K562 treated with DMSO at 1 percent for 4 hours (cell line): ENCODE data around the gene SPNS1. TPM values are rescaled to one million over a fixed set of nuclear protein-coding genes. Genes with fewer than 3 reads are reported as not detected.

Source experiments
- total RNA-seq: library from RNA; unstranded; fragments of 300-600 nt; gene quantifications from 2 replicates; pipeline ENCODE4 v1.2.3, GENCODE V29; 2022; ENCODE audit not compliant: insufficient read depth

The SPNS1 gene, protein sequence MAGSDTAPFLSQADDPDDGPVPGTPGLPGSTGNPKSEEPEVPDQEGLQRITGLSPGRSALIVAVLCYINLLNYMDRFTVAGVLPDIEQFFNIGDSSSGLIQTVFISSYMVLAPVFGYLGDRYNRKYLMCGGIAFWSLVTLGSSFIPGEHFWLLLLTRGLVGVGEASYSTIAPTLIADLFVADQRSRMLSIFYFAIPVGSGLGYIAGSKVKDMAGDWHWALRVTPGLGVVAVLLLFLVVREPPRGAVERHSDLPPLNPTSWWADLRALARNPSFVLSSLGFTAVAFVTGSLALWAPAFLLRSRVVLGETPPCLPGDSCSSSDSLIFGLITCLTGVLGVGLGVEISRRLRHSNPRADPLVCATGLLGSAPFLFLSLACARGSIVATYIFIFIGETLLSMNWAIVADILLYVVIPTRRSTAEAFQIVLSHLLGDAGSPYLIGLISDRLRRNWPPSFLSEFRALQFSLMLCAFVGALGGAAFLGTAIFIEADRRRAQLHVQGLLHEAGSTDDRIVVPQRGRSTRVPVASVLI
- 90.1 and 109 TPM in 2 replicates for total RNA-seq

DNA sequence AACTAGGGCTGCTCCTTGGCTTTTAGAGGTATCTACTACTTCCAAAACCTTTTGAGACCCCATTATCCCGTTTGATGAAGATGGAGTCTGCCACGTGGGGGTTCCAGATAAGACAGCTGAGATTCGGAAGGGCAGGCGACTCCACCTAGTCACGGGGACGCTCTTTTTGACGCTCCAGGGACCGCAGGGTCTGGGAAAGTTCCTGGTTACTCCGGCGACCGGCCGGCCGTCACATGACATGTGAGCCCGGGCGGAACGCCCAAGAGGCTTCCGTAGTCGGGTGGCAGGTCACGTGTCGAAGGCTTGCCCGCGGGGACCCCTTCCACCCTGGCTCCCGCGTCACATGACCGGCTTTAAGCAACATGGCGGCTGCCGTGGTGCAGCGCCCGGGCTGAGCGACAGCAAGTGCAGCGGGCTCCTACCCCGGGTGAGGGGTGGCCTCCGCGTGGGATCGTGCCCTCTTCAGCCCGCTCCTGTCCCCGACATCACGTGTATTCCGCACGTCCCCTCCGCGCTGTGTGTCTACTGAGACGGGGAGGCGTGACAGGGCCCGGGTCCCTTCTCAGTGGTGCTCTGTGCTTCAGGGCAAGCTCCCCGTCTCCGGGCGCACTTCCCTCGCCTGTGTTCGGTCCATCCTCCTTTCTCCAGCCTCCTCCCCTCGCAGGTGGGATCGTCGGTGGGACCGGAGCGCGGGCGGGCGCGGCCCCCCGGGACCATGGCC lies at the start of gene SPNS1:
Gene SPNS1 (plus strand): TSS at position 342 of the 721 bp plus-strand sequence. CDS start 374 bp downstream, at position 716.

DNA sequence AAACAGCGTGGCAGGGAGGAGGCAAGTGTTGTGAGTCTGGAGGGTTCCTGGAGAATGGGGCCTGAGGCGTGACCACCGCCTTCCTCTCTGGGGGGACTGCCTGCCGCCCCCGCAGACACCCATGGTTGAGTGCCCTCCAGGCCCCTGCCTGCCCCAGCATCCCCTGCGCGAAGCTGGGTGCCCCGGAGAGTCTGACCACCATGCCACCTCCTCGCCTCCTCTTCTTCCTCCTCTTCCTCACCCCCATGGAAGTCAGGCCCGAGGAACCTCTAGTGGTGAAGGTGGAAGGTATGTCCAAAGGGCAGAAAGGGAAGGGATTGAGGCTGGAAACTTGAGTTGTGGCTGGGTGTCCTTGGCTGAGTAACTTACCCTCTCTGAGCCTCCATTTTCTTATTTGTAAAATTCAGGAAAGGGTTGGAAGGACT lies 42.8 kb upstream of the SPNS1 start, which contains the start of gene CD19:
Gene CD19 (plus strand): TSS at position 171 of the 425 bp plus-strand sequence. CDS start 30 bp downstream, at position 201.

DNA sequence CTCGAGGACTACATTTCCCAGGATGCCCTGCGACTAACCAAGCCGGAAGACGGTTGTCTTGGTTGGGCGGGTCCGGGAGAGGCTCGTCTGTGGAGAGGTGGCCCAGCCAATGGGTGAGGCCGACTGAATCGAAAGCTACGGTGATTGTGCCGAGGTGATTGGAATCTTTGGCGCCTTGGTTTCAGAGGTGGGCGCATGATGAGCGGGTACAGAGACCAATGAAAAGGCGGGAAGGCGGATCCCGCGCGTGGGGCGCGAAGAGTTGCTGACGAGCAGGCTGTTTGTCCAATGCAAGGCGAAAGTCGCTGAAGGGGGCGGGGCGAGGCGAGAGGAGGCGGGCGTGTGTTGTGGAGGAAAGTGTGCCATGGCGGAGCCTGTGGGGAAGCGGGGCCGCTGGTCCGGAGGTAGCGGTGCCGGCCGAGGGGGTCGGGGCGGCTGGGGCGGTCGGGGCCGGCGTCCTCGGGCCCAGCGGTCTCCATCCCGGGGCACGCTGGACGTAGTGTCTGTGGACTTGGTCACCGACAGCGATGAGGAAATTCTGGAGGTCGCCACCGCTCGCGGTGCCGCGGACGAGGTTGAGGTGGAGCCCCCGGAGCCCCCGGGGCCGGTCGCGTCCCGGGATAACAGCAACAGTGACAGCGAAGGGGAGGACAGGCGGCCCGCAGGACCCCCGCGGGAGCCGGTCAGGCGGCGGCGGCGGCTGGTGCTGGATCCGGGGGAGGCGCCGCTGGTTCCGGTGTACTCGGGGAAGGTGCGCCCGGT lies 23.7 kb upstream of the SPNS1 start, which contains the start of gene NFATC2IP:
Gene NFATC2IP (plus strand): TSS at position 290 of the 762 bp plus-strand sequence. CDS start 75 bp downstream, at position 365.

DNA sequence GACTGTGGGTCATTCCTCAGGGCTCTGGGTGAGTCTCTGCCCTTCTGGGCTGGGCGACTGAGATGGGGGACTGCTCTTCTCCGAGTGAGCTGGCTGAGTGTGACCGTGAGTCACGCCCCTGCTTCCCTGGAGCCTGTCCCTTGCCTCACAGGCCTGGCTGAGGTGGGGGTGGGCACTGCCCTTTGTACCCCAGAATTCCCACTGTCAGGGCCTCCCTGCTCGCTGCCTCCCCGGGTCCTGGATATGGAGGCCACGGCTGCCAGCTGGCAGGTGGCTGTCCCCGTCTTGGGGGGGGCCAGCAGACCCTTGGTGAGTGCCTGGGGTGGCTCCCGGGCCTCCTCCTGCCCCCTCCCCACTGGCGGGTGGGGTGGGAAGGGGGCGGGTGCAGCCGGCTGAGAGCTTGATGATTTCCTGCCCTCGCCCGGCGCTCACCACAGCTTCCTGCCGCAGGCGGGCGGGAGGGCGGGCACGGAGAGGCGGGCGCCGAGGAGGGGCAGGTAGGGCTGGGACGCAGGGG lies 10.1 kb downstream of the SPNS1 start, which contains the start of gene LAT:
Gene LAT (plus strand): TSS at position 434 of the 517 bp plus-strand sequence. CDS start 366 bp downstream, outside the sequence.

Other genes starting within 250 kb of the SPNS1 start
- 0.80 and 1.1 TPM in 2 replicates for gene NPIPB9, start 223.0 kb upstream of the SPNS1 start, total RNA-seq
- 242 and 282 TPM in 2 replicates for gene ATXN2L, start 151.8 kb upstream of the SPNS1 start, total RNA-seq
- 252 and 257 TPM in 2 replicates for gene TUFM, start 128.4 kb upstream of the SPNS1 start, total RNA-seq
- 43.6 and 52.7 TPM in 2 replicates for gene SH2B1, start 110.9 kb upstream of the SPNS1 start, total RNA-seq
- gene ATP2A1, start 96.3 kb upstream of the SPNS1 start, total RNA-seq = 5.5 and 7.3 TPM in 2 replicates
- 13.0 and 13.3 TPM in 2 replicates for gene RABEP2, start 49.5 kb upstream of the SPNS1 start, total RNA-seq
- gene CD19, start 42.8 kb upstream of the SPNS1 start, total RNA-seq = 3.8 and 6.8 TPM in 2 replicates
- gene NFATC2IP, start 23.8 kb upstream of the SPNS1 start, total RNA-seq = 28.8 TPM in 2 replicates
- 3.3 and 8.9 TPM in 2 replicates for gene LAT, start 10.3 kb downstream of the SPNS1 start, total RNA-seq